Measurements from ENCODE around the gene KIFAP3. TPM values are rescaled to one million over a fixed set of nuclear protein-coding genes. Genes with fewer than 3 reads are reported as not detected.

KIFAP3 gene
- total RNA-seq, 1 donor from 2014 or later = 25.6 TPM

DNA sequence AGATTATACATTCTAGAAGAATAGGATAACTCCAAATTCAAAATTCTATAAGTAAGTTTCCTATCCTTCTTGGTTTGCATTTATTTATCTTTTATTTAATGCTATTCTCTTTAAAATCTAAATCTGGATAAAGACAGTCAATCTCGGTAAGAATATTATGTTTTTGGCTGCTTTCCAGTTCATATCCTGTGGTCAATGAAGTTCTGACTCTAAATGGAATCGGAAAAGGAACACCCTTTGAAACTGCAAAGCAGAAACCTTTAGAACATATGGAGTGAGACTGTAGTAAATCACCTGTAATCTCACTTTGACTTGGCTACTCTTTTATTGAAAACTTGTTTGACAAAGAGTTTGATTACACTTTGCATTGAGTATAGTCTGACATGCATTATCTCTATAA, 85.2 kb downstream of the KIFAP3 start:
- no peaks in the 10 kb centered on the region for H3K9me3 ChIP-seq
- intact Hi-C loops (cut with DNase I) = no loop called here
- ATAC-seq = no peak
- no peaks in the 10 kb centered on the region for H3K27me3 ChIP-seq
- no peaks in the 10 kb centered on the region for H3K36me3 ChIP-seq
- no peaks in the 10 kb centered on the region for H3K4me1 ChIP-seq
- H3K27ac ChIP-seq = no peak overlapping the region
- DNase-seq = no peak
- no peak overlapping the region for H3K4me3 ChIP-seq
- TF ChIP-seq, protein P1, sequence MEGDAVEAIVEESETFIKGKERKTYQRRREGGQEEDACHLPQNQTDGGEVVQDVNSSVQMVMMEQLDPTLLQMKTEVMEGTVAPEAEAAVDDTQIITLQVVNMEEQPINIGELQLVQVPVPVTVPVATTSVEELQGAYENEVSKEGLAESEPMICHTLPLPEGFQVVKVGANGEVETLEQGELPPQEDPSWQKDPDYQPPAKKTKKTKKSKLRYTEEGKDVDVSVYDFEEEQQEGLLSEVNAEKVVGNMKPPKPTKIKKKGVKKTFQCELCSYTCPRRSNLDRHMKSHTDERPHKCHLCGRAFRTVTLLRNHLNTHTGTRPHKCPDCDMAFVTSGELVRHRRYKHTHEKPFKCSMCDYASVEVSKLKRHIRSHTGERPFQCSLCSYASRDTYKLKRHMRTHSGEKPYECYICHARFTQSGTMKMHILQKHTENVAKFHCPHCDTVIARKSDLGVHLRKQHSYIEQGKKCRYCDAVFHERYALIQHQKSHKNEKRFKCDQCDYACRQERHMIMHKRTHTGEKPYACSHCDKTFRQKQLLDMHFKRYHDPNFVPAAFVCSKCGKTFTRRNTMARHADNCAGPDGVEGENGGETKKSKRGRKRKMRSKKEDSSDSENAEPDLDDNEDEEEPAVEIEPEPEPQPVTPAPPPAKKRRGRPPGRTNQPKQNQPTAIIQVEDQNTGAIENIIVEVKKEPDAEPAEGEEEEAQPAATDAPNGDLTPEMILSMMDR (IDR thresholded peaks at IDR 0.05) = no peak

DNA sequence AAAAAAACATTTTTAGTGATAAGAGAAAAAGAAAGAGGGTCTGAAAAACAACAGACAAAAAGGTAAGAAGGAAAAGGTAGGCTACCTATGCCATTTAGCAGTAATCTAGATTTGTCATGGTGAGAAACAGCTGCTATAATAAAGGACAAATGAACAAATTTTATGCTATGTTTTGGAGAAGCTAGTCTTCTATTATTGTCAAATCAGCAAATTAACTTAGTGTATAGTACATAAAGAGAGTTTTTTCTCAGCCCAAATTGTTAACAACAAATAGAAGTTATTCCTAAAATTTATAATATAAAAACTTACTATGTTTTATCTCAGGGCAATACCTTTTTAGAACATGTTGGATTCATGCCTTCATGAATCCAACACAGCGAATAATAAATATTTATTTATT, 88.7 kb downstream of the KIFAP3 start:
- Histone ChIP-seq H3K4me1 (no peaks in the 10 kb centered on the region), H3K27me3 (no peaks in the 10 kb centered on the region), H3K27ac (no peak overlapping the region), H3K4me3 (no peak overlapping the region), H3K9me3 (no peaks in the 10 kb centered on the region), H3K36me3 (peaks cover 21% of the 10 kb centered on the region)
- ATAC-seq = no peak
- no peak for DNase-seq
- TF ChIP-seq, protein P1 (IDR thresholded peaks at IDR 0.05) = no peak
- intact Hi-C loops (cut with DNase I) = no loop called here

DNA sequence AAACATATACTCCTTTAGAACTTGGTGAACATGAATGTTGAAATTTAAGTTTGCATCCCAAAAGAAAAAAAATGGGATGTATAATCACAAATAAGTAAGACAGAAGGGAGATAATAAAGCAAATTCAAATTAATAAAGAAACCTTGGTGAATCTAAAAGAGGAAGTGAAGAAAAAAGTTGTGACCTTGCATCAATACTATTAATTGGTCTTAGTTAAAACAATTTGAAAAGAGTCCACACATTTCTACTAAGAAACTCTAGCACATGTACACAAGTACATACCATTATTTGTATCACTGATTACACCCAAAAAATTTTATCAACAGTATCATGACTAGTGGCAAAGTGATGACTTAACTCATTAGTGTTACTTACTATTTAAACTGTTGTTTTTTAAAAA, 100.4 kb downstream of the KIFAP3 start:
- ATAC-seq (no peak), DNase-seq (no peak)
- Histone ChIP-seq H3K4me1 (no peaks in the 10 kb centered on the region), H3K4me3 (no peak overlapping the region), H3K27me3 (no peaks in the 10 kb centered on the region), H3K9me3 (no peaks in the 10 kb centered on the region), H3K27ac (no peak overlapping the region), H3K36me3 (peaks cover 8% of the 10 kb centered on the region)
- intact Hi-C loops (cut with DNase I) = no loop called here
- TF ChIP-seq, protein P1 (IDR thresholded peaks at IDR 0.05) = no peak

DNA sequence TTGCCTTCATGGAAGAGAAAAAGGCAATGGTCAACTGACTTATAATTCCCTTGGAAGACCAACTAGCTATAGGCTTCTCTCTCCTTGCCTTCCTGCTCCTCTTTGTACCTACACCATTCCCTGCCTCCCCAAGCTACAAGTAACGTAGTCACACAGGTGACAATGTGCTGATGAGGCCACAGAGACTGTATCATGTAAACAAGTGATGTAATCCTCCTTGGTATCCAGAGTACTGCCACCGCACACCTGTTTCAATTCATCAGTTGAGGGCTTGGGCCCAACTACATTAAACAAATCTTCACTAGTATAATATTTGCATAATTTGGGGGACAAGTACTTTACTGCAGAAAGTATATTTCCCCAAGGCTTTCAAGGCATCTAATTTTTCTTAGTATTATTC, 104.4 kb downstream of the KIFAP3 start:
- no peaks in the 10 kb centered on the region for H3K4me1 ChIP-seq
- H3K27ac ChIP-seq = no peak overlapping the region
- intact Hi-C loops (cut with DNase I) = no loop called here
- ATAC-seq (no peak), DNase-seq (no peak)
- no peaks in the 10 kb centered on the region for H3K36me3 ChIP-seq
- H3K4me3 ChIP-seq = no peak overlapping the region
- H3K27me3 ChIP-seq = no peaks in the 10 kb centered on the region
- no peaks in the 10 kb centered on the region for H3K9me3 ChIP-seq
- TF ChIP-seq, protein P1 (IDR thresholded peaks at IDR 0.05) = no peak

DNA sequence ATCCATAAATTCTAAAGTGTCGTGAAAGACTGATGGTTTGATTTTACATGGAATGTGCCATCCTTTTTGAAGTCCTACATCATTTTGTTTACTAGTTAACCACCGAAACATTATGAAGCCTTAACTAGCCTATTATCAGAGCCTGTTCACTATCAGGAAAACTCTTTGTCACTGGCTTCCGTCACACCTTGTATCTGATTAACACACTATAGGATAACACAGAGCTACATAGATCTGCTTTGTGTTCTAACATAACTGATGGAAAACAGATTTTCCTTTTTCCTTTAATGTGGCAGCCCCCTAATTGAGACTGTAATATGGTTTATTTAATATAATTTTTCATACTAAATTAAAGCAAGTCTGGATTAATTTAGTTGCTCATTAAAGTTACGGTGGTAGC, 106.3 kb downstream of the KIFAP3 start:
- DNase-seq (no peak), ATAC-seq (no peak)
- no peak overlapping the region for H3K4me3 ChIP-seq
- no peaks in the 10 kb centered on the region for H3K36me3 ChIP-seq
- no peaks in the 10 kb centered on the region for H3K27me3 ChIP-seq
- TF ChIP-seq, protein P1 (IDR thresholded peaks at IDR 0.05) = no peak
- H3K9me3 ChIP-seq = no peaks in the 10 kb centered on the region
- H3K4me1 ChIP-seq = no peaks in the 10 kb centered on the region
- intact Hi-C loops (cut with DNase I) = no loop called here
- no peak overlapping the region for H3K27ac ChIP-seq

DNA sequence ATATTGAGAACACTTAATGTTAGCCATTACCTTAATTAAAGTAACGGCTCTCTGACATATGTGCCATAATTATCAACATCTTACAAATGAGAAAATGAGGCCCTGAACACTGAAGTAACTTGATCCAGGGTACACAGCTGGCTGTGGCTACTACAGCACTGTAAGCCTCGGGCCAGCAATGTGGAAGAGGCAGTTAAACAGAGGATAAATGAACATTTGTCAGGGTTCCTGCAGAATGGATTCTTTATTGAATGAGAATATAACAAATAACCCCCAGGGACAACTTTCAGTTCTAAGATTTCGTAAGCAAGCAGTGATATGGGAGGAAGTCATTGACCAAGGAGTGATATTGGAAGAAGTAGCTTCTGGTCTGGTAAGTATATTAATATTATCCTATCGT, 110.3 kb downstream of the KIFAP3 start:
- ATAC-seq (no peak), DNase-seq (no peak)
- TF ChIP-seq, protein P1 (IDR thresholded peaks at IDR 0.05) = no peak
- H3K27me3 ChIP-seq = no peaks in the 10 kb centered on the region
- no peaks in the 10 kb centered on the region for H3K4me1 ChIP-seq
- H3K9me3 ChIP-seq = no peaks in the 10 kb centered on the region
- H3K27ac ChIP-seq = no peak overlapping the region
- no peak overlapping the region for H3K4me3 ChIP-seq
- intact Hi-C loops (cut with DNase I) = no loop called here
- H3K36me3 ChIP-seq = no peaks in the 10 kb centered on the region

Measured in upper lobe of right lung (tissue), 1 donor.